GM19468 (cell line): ENCODE data around the gene JAK2.

Experiments
- ATAC-seq: cut with Tn5 transposase; IDR thresholded peaks from one replicate; pipeline ENCODE4 v1.9.1; 2021; ENCODE audit warnings: mild to moderate bottlenecking, moderate library complexity, moderate number of reproducible peaks; ENCODE audit not compliant: unreplicated experiment; ENCODE audit errors: extremely low read depth

Gene JAK2

GRCh38 chr9:5113994-5114748, 129.1 kb downstream of the JAK2 start:
- ATAC-seq, result no peak

DNA sequence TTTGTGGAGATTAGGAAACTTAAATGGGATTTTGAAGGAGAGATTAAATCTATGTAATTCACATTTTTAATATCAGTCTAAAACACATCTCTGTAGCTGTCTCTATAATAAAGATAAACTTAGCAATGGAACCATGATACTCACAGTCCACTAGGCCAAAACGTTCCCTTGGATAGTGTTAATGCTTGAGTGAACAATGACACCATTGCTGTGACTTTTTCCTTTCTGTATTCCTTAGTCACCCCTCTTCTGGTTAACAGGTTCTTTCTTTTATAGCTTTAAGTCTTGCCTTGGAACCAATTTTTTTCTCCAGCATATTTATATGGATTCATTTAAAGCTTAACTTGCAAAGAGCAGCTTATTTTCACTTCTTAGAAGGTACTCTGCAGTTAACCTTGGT, 137.0 kb downstream of the JAK2 start:
- ATAC-seq, result no peak

DNA sequence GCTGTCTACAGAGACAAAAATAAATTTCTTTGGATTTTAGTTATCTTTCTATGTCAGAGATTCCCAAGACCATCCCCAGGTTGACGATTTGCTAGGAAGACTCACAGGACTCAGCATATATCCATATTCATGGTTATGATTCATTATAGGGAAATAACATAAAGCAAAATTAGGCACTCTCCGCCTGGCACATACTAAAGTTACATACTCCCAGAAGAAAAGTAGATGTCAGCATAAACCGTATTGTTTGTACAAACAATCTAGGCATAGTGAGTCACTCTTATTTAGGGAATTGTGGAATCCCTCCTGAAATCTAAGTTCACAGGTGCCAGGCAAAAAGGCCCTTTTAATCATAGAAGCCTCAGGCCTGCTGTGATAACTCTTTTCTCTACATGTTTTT, 137.4 kb downstream of the JAK2 start:
- no peak for ATAC-seq

- no peak for ATAC-seq
Measured at GRCh38 chr9:5140151-5140550, 155.1 kb downstream of the JAK2 start.

GRCh38 chr9:5144217-5144616, 159.1 kb downstream of the JAK2 start:
- ATAC-seq, result no peak

GRCh38 chr9:5146241-5146640, 161.2 kb downstream of the JAK2 start:
- ATAC-seq, result no peak
